CD14-positive monocyte (primary cell): ENCODE data around the gene TTC39A. TPM values are rescaled to one million over a fixed set of nuclear protein-coding genes. Genes with fewer than 3 reads are reported as not detected.

Experiments
- DNase-seq, 3 donors: peaks; one replicate each; pipeline ENCODE4 v3.0.0-alpha.2; 2011 to 2022
- H2AFZ ChIP-seq: 2 replicates; pipeline ENCODE4 v1.6.0; 2012; ENCODE audit warnings: mild to moderate bottlenecking, low read depth, low read length, inconsistent platforms; ENCODE audit not compliant: insufficient read depth, poor library complexity, severe bottlenecking
- H3K27ac ChIP-seq, 2 donors: 1 replicate in 1 of 2; 2 replicates in 1 of 2; pipeline ENCODE4 v1.5.1; 2012 to 2013; ENCODE audit warnings: low read length in 2 of 2, control low read depth in 1 of 2, inconsistent platforms in 1 of 2, low read depth in 1 of 2, mild to moderate bottlenecking in 1 of 2
- H3K27me3 ChIP-seq, 2 donors: one replicate each; pipeline versions ENCODE4 v1.6.0 to v1.6.1; 2011 to 2013; ENCODE audit warnings: low read length in 2 of 2; ENCODE audit not compliant: control insufficient read depth in 2 of 2, insufficient read depth in 2 of 2
- H3K36me3 ChIP-seq, 2 donors: replicated peaks in 1 of 2; 1 replicate in 1 of 2; 2 replicates in 1 of 2; pipeline versions ENCODE4 v1.5.1 to v1.6.1; 2012 to 2013; ENCODE audit warnings: low read length in 2 of 2, control low read depth in 1 of 2, inconsistent platforms in 1 of 2, mild to moderate bottlenecking in 1 of 2; ENCODE audit not compliant: insufficient read depth in 2 of 2, control insufficient read depth in 1 of 2
- H3K4me1 ChIP-seq, 2 donors: 1 replicate in 1 of 2; 2 replicates in 1 of 2; pipeline versions ENCODE4 v1.5.1 to v1.6.1; 2012 to 2013; ENCODE audit warnings: low read length in 2 of 2, control low read depth in 1 of 2, inconsistent platforms in 1 of 2, mild to moderate bottlenecking in 1 of 2, moderate library complexity in 1 of 2; ENCODE audit not compliant: insufficient read depth in 2 of 2, control insufficient read depth in 1 of 2
- H3K4me2 ChIP-seq: replicated peaks from 2 replicates; pipeline ENCODE3; 2012; ENCODE audit warnings: low read length, moderate library complexity, mild to moderate bottlenecking; ENCODE audit not compliant: poor library complexity, severe bottlenecking; ENCODE audit errors: extremely low read depth
- H3K4me3 ChIP-seq, 3 experiments: fragments of 200-600 bp in 1 of 3; sonication (generic) in 1 of 3; replicated peaks in 1 of 3; 1 replicate in 2 of 3; 2 replicates in 1 of 3; pipeline ENCODE4 v1.5.1; 2011 to 2013; ENCODE audit warnings: low read length in 3 of 3, mild to moderate bottlenecking in 3 of 3, control low read depth in 2 of 3, low read depth in 2 of 3, inconsistent platforms in 1 of 3, moderate library complexity in 1 of 3
- H3K79me2 ChIP-seq: 2 replicates; pipeline ENCODE4 v1.6.0; 2012; ENCODE audit warnings: mild to moderate bottlenecking, control low read depth, inconsistent platforms, low read length, moderate library complexity; ENCODE audit not compliant: insufficient read depth
- H3K9ac ChIP-seq: 2 replicates; pipeline ENCODE4 v1.6.0; 2017; ENCODE audit warnings: low read length, mild to moderate bottlenecking; ENCODE audit not compliant: insufficient read depth, poor library complexity, severe bottlenecking
- H3K9me3 ChIP-seq, 2 donors: replicated peaks in 1 of 2; 1 replicate in 1 of 2; 2 replicates in 1 of 2; pipeline versions ENCODE4 v1.5.1 to v1.6.1; 2012 to 2013; ENCODE audit warnings: low read length in 2 of 2, control low read depth in 1 of 2; ENCODE audit not compliant: control insufficient read depth in 1 of 2, insufficient read depth in 1 of 2
- H4K20me1 ChIP-seq: 2 replicates; pipeline ENCODE4 v1.6.0; 2012; ENCODE audit warnings: mild to moderate bottlenecking, low read length, control low read depth, moderate library complexity; ENCODE audit not compliant: insufficient read depth
- H3K27ac Mint-ChIP-seq, 7 donors: one replicate each; pipeline ENCODE4 v1.8.0; 2020; ENCODE audit warnings: mild to moderate bottlenecking in 7 of 7, mixed read lengths in 7 of 7, moderate library complexity in 6 of 7, inconsistent platforms in 2 of 7
- H3K27me3 Mint-ChIP-seq, 3 donors: one replicate each; pipeline ENCODE4 v1.8.0; 2021 to 2022; ENCODE audit warnings: low read depth in 3 of 3, mild to moderate bottlenecking in 3 of 3, mixed read lengths in 3 of 3, moderate library complexity in 3 of 3, inconsistent platforms in 1 of 3
- H3K36me3 Mint-ChIP-seq, 2 donors: one replicate each; pipeline ENCODE4 v1.8.0; 2020; ENCODE audit warnings: mixed read lengths in 2 of 2, inconsistent platforms in 1 of 2, mild to moderate bottlenecking in 1 of 2
- H3K4me1 Mint-ChIP-seq: one replicate; pipeline ENCODE4 v1.8.0; 2020; ENCODE audit warnings: mild to moderate bottlenecking, mixed read lengths
- H3K4me3 Mint-ChIP-seq, 2 donors: one replicate each; pipeline ENCODE4 v1.8.0; 2020; ENCODE audit warnings: mild to moderate bottlenecking in 2 of 2, mixed read lengths in 2 of 2, moderate library complexity in 1 of 2
- H3K9me3 Mint-ChIP-seq, 7 donors: one replicate each; pipeline ENCODE4 v1.8.0; 2020 to 2022; ENCODE audit warnings: mixed read lengths in 7 of 7, mild to moderate bottlenecking in 6 of 7, moderate library complexity in 6 of 7, inconsistent platforms in 2 of 7
- CTCF ChIP-seq: fragments of 200-600 bp; IDR thresholded peaks from one replicate; pipeline ENCODE4 v1.8.0; 2022; ENCODE audit warnings: antibody characterized with exemption, mild to moderate bottlenecking
- WGBS: methylation state at CpG from one replicate; pipeline ENCODE4 v1.1.5; 2013; ENCODE audit warnings: missing lambda C conversion rate; ENCODE audit not compliant: insufficient coverage; 5-methylcytosine and 5-hydroxymethylcytosine counted together
- intact Hi-C, 2 donors: fragments of 100-400 bp; cut with micrococcal nuclease; formaldehyde crosslinking; loops; one replicate each; pipeline versions ENCODE4 v1.15.0 to v1.15.1; 2023
- polyA plus RNA-seq, 3 donors: library from polyadenylated mRNA; depleted of rRNA in 1 of 3; unstranded in 2 of 3; stranded (reverse) in 1 of 3; fragments of 300-500 nt in 2 of 3; fragments of >200 nt in 1 of 3; fragmentation: Illumina TruSeq in 2 of 3; gene quantifications; 1 replicate in 2 of 3; 2 replicates in 1 of 3; pipeline ENCODE4 v1.2.3, GENCODE V29; 2012 to 2021

Gene TTC39A
- polyA plus RNA-seq, 3 donors, result 0.16 TPM; not detected in 2

GRCh38 chr1:51340380-51340779 lies 10.0 kb upstream of the TTC39A start:
- H3K79me2 ChIP-seq, result no peaks in the 10 kb centered on the region
- peak overlapping the region in 1 of 7 donors; percentile 38 for H3K27ac Mint-ChIP-seq
- H3K9me3 Mint-ChIP-seq, result peaks cover 0 to 3% (median 0%) of the 10 kb centered on the region in 7 donors
- DNase-seq, result no peak
- 98% methylated on average over 5 of the region's 6 CpGs for WGBS
- H3K36me3 Mint-ChIP-seq, result peaks cover 0 to 2% of the 10 kb centered on the region in 2 donors
- H3K4me1 ChIP-seq, result no peaks in the 10 kb centered on the region
- peaks cover 18 to 24% of the 10 kb centered on the region in 2 donors for H3K27me3 ChIP-seq
- intact Hi-C loops, result no loop called here
- no peak overlapping the region for H3K9ac ChIP-seq
- no peak overlapping the region for H2AFZ ChIP-seq
- no peak overlapping the region for H3K4me3 Mint-ChIP-seq
- no peaks in the 10 kb centered on the region for H3K4me1 Mint-ChIP-seq
- TF ChIP-seq CTCF, result no peak
- H4K20me1 ChIP-seq, result no peaks in the 10 kb centered on the region
- no peak overlapping the region for H3K4me3 ChIP-seq
- H3K36me3 ChIP-seq, result no peaks in the 10 kb centered on the region
- no peak overlapping the region for H3K27ac ChIP-seq
- peaks cover 19 to 33% (median 22%) of the 10 kb centered on the region in 3 donors for H3K27me3 Mint-ChIP-seq
- no peak overlapping the region for H3K4me2 ChIP-seq
- H3K9me3 ChIP-seq, result no peaks in the 10 kb centered on the region

- no peak for DNase-seq
- WGBS, result 95% methylated on average over 4 of the region's 4 CpGs
- H3K9me3 Mint-ChIP-seq, result peaks cover 0 to 2% (median 0%) of the 10 kb centered on the region in 7 donors
- no peak overlapping the region for H3K4me3 ChIP-seq
- H3K4me1 ChIP-seq, result peaks cover 0 to 1% of the 10 kb centered on the region in 2 donors
- no peak overlapping the region for H3K4me2 ChIP-seq
- peaks cover under 1 to 10% (median 2%) of the 10 kb centered on the region in 3 donors for H3K27me3 Mint-ChIP-seq
- H2AFZ ChIP-seq, result no peak overlapping the region
- H3K27ac ChIP-seq, result no peak overlapping the region
- H3K4me3 Mint-ChIP-seq, result no peak overlapping the region
- H3K9me3 ChIP-seq, result no peaks in the 10 kb centered on the region
- no peaks in the 10 kb centered on the region for H3K27me3 ChIP-seq
- H3K79me2 ChIP-seq, result no peaks in the 10 kb centered on the region
- no peak overlapping the region for H3K9ac ChIP-seq
- no peaks in the 10 kb centered on the region for H3K36me3 Mint-ChIP-seq
- H3K4me1 Mint-ChIP-seq, result no peaks in the 10 kb centered on the region
- TF ChIP-seq CTCF, result no peak
- intact Hi-C loops, result no loop called here
- no peaks in the 10 kb centered on the region for H3K36me3 ChIP-seq
- no peak overlapping the region for H3K27ac Mint-ChIP-seq
- H4K20me1 ChIP-seq, result no peaks in the 10 kb centered on the region
Observed at GRCh38 chr1:51336711-51337110, 6.3 kb upstream of the TTC39A start.
